GM18507 (cell line): Measurements from ENCODE around the gene KCNJ15.
A peak's percentile ranks its signal among the peaks of the same experiment; 100 is the strongest.

ENCODE experiments used
- DNase-seq: peaks from one replicate; pipeline ENCODE4 v3.0.0; 2011; ENCODE audit warnings: low read depth; ENCODE audit not compliant: insufficient read length; ENCODE audit errors: extremely low spot score
- FAIRE-seq: peaks from 2 replicates; lab custom pipeline; 2011; peaks lifted over from hg19 to GRCh38; lab: Jason Lieb, UNC

The KCNJ15 gene

GRCh38 chr21:38346286-38346685 lies 89.5 kb downstream of the KCNJ15 start:
- FAIRE-seq (no peak), DNase-seq (no peak)

- DNase-seq (no peak), FAIRE-seq (no peak)
Observed at GRCh38 chr21:38349111-38349746, 92.4 kb downstream of the KCNJ15 start.

- FAIRE-seq = no peak
Observed at GRCh38 chr21:38349977-38350376, 93.2 kb downstream of the KCNJ15 start.

GRCh38 chr21:38350684-38351083 lies 93.9 kb downstream of the KCNJ15 start:
- FAIRE-seq (no peak), DNase-seq (no peak)

More at GRCh38 chr21:38349977-38350376, 93.2 kb downstream of the KCNJ15 start:
- no peak for DNase-seq

GRCh38 chr21:38351176-38351959 lies 94.6 kb downstream of the KCNJ15 start:
- DNase-seq (no peak), FAIRE-seq (no peak)

GRCh38 chr21:38351961-38352521 lies 95.2 kb downstream of the KCNJ15 start:
- FAIRE-seq (no peak), DNase-seq (no peak)

- FAIRE-seq (peak; percentile 77), DNase-seq (no peak)
Observed at GRCh38 chr21:38352536-38353219, 95.9 kb downstream of the KCNJ15 start.

- DNase-seq (no peak), FAIRE-seq (no peak)
Observed at GRCh38 chr21:38354231-38354630, 97.4 kb downstream of the KCNJ15 start.

GRCh38 chr21:38354746-38355145 lies 98.0 kb downstream of the KCNJ15 start:
- FAIRE-seq (no peak), DNase-seq (no peak)

GRCh38 chr21:38355353-38355752 lies 98.6 kb downstream of the KCNJ15 start:
- DNase-seq (no peak), FAIRE-seq (no peak)

- peak; percentile 89 for FAIRE-seq
- peak; percentile 70 for DNase-seq
Observed at GRCh38 chr21:38355992-38356781, 99.4 kb downstream of the KCNJ15 start.
